Kidney tubule cell (primary cell): Measurements from ENCODE around the gene ARMC9.
"Not testable (repeated sequence)": the region's sequence is repeated elsewhere in the genome, so short reads cannot be mapped to it uniquely, and the experiment has no call there.

Source experiments
- DNase-seq: peaks from one replicate; pipeline ENCODE4 v3.0.0-alpha.2; 2018; ENCODE audit warnings: low spot score

ARMC9 gene

DNA sequence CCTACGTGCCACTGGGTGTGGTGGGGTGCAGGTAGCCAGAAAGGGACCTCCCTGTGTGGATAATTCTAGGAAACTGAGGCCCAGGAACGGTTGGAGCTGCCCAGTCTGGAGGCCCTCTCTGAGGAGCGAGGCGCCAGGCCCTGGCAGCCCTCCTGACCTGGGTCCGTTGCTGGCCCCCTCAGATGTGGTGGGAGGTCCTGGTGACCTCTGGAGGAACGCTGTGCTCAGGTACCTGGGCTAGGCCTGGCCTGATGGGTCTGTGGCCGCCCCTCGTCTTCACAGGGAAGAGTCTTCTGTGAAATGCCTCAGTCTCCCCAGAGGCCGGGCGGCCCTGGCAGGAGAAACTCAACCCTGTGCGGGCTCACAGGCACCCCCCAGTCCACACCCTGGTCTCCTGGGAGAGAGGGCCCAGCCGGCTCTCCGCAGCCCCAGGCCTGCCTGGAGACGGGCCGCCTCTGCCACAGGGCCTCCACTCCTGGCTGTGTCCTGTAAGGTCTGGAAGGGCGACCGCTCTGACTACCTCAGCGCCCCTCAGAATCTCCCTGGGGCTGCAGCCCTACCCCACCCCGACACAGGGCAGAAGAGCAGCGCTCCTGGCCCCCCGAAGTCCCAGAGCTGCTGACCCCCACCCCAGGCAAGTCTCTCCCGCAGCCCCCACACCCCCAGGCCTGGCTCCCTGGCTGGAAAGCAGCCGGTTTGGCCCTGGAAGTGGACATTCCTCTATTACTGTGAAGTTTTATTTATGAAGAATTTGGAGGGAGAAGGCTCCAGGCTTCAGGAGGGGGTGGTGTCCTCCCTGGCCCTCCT, 200.8 kb downstream of the ARMC9 start:
- DNase-seq: no peak

GRCh38 chr2:231399853-231400680, 201.6 kb downstream of the ARMC9 start:
- peak; percentile 65 for DNase-seq

GRCh38 chr2:231400681-231401080, 202.2 kb downstream of the ARMC9 start:
- DNase-seq: not testable (repeated sequence)

GRCh38 chr2:231401101-231401500, 202.7 kb downstream of the ARMC9 start:
- DNase-seq: not testable (repeated sequence)

GRCh38 chr2:231403421-231404182, 205.2 kb downstream of the ARMC9 start:
- DNase-seq: peak; percentile 55

DNA sequence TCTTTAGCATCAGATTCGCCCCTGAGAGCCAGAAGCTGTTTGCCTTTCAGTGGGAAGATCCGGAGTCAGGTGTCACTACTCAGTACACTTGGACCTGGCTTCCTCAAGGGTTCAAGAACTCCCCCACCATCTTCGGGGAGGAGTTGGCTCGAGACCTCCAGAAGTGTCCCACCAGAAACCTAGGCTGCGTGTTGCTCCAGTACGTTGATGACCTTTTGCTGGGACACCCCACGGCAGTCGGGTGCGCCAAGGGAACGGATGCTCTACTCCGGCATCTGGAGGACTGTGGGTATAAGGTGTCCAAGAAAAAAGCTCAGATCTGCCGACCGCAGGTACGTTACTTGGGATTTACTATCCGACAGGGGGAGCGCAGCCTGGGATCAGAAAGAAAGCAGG, 205.8 kb downstream of the ARMC9 start:
- DNase-seq: not testable (repeated sequence)

DNA sequence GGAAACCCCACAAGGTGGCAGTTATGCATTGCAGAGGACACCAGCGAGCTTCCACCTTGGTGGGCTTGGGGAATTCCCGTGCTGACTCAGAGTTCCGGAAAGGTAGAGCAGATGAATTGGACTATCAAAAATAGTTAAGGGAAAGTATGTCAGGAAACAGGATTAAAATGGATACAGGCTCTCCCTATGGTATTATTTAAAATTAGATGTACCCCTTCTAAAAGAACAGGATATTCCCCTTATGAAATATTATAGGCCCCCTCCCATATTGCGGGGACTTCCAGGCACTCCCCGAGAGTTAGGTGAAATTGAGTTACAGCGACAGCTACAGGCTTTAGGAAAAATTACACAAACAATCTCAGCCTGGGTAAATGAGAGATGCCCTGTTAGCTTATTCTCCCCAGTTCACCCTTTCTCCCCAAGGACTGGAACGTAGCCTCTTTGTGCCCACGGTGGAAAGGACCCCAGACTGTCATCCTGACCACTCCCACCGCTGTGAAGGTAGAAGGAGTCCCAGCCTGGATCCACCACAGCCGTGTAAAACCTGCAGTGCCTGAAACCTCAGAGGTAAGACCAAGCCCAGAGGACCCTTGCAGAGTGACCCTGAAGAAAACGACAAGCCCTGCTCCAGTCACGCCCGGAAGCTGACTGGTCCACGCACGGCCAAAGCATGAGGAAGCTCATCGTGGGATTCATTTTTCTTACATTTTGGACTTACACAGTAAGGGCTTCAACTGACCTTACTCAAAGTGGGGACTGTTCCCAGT, 207.4 kb downstream of the ARMC9 start:
- DNase-seq: peak; percentile 67

GRCh38 chr2:231407686-231408085, 209.3 kb downstream of the ARMC9 start:
- not testable (repeated sequence) for DNase-seq

GRCh38 chr2:231408304-231408703, 209.9 kb downstream of the ARMC9 start:
- not testable (repeated sequence) for DNase-seq

- DNase-seq: no peak
Measured at GRCh38 chr2:231409776-231410175, 211.3 kb downstream of the ARMC9 start.

- no peak for DNase-seq
Measured at GRCh38 chr2:231410293-231411004, 212.0 kb downstream of the ARMC9 start.

DNA sequence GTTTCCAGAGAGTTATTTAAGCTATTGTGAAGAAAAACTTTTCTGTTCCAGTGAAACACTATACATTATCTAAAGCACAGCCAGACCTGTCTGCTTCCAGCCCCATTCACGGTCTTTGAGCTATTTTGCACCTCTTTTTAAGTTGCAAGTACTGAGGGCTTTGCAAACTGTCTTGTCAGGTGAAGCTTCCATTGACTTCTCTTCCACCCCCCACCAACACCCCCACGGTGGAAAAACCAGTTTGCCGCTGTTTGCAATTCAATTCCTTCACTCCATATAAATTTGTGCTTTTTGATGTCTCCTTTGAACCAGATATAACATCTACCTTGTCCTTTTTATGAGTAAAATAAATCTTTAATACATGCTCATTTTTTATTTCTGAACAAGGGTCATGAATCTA, 212.8 kb downstream of the ARMC9 start:
- no peak for DNase-seq

- DNase-seq: peak; percentile 95
Measured at GRCh38 chr2:231411831-231412617, 213.6 kb downstream of the ARMC9 start.

DNA sequence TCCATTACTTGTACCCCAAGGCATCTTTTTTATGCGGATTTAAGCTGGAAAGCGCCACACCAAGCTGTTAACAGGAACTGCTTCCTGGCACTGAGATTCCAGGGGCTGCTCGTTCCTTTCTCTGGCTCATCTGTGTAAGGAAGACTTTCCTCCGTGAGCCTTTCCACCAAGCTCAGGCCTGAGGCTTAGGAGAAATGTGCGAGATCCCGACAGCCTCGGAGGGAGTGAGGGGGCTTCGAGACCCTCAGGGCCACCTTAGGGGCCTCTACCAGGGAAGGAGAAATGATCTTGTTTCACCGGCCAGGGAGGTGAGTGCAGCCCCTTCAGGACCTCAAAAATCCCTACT, 214.2 kb downstream of the ARMC9 start:
- DNase-seq: no peak

DNA sequence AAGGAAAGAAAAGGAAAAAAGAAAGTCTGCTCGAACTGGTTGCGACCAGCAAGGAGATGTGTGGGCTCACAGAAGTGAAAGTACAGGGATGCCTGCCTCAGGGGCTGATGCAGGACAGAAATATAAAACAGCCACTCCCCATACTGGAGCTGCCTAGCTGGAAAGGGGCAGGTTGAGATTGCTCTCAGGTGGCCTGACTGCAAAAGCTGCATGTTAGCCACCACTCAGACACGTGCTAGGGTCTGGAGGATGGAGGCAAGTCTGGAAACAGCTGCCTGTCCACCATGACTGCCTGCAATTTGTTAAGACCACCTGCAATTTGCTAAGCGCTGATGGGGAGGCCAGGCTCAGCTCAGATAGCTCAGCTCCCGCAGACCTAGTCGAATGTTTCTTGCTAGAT, 215.0 kb downstream of the ARMC9 start:
- DNase-seq: no peak

DNA sequence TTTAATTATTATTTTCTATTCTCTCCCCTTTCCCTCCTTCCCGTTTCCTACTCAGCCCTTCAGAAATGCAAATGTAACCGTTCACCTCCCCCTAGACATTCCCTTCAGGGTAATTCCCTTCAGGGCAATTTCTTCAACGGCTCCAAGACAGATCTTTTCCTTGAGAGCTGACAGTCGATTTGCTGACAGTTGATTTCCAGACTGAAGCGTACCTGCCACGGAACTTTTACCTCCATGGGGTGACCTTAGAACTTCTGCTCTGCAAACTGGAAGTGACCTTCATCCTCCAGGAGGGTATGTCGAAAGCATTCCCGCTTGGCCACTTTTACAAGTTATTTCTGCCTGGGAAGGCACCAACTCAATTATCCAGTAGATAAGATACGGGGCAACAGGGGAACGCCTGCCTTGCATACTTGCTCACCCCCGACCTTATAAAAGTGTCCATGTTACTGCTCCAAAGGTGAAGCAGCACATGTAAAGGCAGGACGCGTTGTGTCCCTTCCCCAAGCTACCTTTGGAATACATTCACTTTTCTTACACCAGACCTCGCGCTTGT, 215.6 kb downstream of the ARMC9 start:
- DNase-seq: no peak

GRCh38 chr2:231415029-231415428, 216.6 kb downstream of the ARMC9 start:
- no peak for DNase-seq

DNA sequence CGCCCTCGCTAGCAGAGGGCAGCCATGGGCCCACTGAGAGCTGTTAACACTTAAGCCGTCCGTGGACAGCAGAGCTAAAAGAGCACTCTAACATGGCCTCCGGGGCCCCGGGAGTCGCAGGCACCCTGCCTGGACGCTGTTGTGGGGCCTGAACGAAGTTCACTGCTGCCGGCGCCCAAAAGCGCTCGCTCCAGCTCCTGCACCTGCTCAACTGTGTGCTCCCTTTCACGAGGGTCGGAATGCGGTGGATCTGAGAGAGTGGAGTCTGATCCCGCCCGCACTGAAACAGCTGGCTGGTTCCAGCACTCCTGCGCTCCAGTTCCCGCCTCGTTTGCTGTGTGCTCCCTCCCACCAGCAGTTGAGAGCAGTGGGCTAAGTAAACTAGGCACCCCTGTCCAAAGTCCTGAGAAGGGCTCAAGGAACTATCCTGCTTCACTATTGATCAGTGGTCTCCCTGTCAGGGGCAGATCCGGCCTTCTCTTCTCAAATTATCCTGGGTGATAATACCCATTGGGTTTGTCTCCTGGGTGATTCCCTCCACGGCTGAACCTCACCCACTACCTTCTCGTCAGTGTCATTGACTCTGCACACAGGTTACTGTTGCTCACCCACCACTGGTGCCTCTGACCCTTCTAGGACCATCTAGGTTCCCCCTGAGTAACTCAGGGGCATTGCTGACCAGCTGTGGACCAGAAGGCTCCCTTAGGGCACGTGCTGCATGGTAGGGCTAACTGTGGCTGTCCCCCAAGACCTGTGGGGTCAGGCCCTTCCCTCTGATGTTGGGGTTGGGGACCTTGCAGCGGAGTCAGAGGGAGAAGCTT, 220.6 kb downstream of the ARMC9 start:
- DNase-seq: no peak

- DNase-seq: no peak
Measured at GRCh38 chr2:231421051-231421580, 222.7 kb downstream of the ARMC9 start.
